NCI-H446 (cell line): ENCODE measurements around the gene GIGYF2.

Source experiments
- DNase-seq, 2 experiments: peaks; one replicate each; lab custom pipeline; 2025; lab: John Stamatoyannopoulos, UW

GIGYF2 gene

DNA sequence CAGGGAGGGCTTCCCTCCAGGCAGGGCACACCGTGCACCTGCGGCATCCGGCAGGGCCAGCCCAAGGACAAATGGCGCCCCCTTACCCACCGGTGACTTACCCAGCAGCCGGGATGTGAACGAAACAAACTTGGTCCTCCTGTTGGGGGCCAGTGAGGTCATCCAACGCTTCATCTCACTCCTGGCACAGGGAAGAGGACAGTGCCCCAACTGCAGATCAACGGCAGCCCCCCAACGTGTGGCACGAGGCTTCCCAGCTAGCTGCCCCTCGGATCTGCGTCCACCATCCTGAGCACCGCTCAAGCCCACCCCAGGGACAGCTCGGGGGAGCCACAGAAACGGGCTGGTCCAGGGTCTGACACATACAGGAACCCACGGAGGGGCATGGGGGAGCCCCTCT lies 185.0 kb downstream of the GIGYF2 start:
- DNase-seq = no peak

DNA sequence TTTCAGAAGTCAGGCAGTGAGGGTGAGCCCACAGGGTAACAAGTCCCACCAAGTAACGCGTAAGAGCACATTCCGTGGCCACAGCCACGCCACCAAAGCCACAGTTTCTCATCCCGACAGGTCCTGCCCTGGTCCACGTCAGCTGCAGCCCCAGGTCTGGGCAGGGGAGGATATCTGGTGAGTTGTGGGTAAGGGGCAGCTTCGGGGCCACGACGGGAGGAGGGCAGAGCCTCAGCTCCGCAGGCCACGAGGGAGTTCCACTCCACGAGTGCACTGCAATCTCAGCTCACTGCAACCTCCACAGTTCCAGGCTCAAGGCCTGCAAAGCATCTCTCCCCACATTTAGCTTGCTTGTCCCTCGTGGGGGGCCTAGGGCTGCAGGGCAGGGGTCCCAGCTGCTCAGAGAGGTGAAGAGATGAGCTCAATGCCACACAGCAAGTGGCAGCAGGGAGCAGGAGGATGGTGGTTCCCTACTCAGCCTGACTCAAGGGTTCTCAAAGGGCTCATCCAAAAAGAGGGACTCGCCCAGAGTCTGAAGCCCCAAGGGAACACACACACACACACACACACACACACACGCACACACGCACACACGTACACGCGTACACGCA lies 185.5 kb downstream of the GIGYF2 start:
- no peak for DNase-seq

DNA sequence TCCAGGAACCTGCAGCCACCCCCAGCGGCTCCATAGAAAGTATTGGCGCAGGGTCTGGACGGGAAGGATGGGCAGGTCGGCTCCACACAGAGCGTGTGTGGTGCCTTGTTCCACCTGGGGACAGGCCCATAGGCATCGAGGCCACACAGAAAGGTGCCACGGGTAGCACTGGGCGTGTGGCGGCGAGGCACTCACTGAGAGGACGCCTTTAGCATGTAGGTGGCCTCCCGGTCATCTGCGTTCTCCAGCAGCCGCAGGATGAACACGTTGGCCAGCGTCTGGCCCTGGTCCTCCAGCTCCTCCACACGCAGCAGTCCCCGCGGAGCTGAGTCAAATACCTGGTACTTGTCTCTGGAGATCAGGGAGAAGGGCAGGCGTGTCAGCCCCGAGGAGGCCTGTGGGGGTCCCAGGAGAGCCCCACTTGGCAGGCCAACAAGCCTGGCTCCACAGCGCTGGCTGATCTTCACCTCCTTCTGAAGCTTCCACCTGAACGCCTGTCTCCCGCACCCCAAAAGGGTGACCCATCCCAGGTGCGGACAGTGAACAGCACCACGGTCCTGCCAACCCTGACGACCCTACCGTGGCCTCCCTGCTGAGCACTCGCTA lies 186.1 kb downstream of the GIGYF2 start:
- DNase-seq = no peak

DNA sequence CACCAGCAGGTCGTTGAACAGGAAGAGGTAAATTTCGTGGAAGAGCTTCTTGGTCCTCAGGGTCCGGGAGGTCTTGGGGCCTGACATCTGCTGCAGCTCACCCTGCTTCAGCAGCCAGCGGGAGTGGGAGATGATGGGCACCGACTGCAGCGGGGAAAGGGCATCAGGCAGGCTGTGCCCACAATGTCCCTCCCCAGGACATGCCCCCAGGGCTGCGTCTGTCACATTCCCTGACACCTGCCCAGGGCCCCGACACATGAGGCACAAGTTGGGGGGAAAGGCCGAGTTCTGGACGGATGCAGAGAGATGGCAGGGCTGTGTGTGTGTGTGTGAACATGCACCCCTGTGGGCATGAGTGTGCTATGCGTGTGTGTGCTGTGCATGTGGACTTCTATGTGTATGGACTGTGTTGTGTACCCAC lies 186.9 kb downstream of the GIGYF2 start:
- no peak for DNase-seq

DNA sequence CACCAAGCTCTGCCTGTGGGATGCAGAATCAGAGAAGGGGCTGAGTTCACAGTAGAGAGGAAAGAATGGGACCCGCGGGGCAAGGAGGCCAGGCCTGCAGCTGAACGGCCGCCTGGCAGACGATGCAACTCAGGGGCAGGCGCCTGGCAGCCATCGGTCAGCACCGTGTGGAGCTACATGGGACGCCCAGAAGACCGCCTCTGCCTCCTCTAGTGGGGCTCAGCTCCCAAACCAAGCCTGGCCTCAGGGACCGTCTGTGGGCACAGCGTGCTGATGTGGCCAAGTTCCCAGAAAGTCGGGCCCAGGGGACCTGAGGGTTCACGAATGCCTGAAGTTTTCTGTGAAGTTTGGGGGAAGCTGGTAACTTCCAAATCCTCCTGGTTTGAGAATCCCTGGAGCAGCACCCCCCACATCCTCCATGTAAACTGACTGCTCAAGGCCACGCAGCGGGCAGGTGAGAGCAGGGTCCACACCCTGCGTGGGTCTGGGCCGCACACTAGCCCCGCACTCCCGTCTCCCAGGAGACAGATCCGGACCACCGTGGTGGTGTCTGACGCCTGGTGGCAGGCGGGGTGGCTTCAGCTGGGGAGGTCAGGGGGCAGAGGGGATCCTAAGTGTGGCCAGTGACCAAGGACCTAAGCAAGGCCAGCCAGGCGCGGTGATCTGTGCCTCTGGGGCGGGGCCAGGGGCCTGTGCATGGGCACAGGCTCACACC lies 187.6 kb downstream of the GIGYF2 start:
- no peak for DNase-seq

DNA sequence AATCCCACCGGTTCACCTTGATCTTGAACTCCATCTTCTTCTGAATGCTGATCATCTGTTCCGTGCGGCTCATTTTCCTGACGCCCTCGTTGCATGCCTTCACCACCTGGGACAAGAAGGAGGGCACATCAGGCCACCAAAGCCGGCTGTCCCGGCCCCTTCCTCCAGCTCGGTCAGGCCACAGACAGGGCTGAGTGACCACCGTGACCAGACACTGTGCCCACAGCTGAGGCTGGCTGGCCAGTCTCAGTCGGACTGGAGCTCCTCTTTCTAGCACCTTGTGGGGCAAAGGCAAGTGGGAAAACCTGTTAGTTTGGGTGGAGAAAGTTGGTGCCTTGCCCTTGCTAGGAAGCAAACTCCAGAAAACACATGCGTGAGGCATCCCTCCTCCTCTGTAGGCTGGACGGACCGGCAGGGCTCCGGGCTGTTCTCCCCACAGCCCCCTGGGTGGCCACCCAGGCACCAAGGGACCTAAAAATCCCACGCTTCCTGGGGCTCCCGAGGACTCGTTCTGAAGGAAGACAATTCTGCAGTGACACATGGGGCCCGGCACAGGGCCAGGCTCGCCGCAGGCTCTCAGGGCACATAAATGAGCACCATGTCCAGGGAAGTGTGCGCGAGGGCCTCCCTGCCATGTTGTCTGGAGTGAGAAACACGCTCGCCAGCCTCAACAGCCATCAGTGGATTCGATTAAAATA lies 188.3 kb downstream of the GIGYF2 start:
- no peak for DNase-seq

DNA sequence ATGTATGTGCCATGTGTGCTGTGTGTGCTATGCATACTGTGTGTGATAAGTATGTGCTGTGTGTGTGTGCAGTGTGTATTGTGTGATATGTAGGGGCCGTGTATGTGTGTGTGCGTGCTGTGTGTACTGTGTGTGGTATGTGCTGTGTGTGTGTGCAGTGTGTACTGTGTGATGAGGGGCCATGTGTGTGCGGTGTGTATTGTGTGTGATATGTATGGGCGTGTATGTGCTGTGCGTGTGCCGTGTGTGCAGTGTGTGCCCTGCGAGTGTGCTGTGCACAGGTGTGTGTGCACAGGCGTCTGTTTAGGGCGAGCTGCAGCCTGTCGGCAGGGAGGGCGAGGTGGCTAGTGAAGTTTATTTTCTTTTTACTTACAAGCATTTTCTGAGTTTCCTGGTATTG lies 189.0 kb downstream of the GIGYF2 start:
- DNase-seq = no peak

DNA sequence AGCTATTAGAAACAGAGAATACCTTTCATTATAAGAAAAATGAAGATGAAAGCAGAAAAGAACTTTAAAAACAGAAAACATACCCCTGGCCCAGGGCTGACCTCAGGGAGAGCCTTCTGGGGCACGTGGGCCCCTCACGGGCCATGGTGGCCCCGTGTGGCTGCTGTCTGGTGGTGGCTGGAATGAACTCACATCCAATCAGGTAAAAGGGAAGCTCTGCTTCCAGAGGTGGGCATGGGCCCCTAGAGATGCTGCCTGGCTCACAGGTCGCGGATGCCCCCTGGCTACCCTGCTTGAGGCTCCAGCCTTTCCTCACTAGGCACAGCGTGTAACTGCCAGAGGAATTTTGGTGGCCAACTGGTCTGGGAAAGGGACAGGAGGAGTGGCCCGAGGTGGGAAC lies 189.5 kb downstream of the GIGYF2 start:
- no peak for DNase-seq

DNA sequence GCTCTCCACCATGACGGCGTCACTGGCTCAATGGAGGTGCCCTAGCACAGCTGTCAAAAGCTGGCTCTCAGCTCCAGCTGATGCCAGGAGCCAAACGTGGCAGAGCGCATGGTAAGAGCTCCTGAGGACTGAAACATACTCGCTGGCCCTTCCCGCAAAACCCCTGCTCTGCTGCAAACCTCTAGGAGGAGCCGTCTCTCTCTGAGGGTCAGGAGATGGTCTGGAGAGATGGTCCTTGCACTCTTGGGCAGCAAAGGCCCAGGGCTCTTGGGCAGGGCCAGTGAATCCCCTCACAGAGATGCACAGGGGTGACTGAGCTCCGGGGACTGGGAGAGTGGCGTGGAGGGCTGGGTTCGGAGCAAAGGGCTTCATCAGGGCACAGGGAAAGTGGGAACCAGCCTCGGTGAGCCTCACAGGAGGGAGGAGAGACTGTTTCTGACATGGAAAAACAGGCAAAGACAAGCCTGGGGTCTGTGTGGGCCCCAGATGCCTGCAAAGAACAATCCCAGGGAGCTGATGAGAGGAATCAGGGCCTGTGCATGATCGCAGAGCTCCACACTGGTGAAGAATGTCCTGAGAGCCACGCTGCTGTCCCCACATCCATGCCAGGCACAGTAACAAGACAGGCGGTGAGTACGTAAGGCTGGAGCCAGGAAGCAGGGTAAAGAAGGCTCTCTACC lies 190.2 kb downstream of the GIGYF2 start:
- DNase-seq = no peak

DNA sequence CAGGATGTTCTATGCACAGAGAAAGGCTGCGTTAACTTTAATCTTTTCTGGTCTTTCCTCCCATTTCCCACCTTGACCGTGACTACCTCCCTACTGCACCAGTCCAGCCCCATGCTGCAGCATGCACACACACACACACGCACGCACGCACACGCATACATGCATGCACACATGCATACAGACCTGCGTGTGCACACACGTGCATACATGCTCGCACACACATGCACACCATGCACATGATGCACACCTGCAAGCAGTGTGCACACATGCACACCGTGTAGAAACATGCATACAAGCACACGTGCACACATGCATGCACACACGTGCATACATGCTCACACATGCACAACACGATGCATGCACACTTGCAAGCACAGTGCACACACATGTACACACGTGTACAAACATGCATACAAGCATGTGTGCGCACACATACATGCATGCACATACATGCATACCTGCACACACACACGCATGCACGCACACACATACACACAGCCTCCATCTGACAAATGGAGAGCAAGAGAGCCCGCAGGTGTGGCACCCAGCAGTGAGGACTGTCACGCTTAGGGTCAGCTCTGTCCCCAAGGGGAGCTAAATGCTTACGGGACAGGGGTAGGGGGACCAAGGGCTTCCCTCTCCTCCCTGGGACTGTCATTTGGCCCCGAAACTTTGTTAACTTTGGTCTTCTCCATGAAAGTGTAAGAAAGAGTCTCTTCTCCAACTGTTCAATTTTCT lies 191.1 kb downstream of the GIGYF2 start:
- no peak for DNase-seq

DNA sequence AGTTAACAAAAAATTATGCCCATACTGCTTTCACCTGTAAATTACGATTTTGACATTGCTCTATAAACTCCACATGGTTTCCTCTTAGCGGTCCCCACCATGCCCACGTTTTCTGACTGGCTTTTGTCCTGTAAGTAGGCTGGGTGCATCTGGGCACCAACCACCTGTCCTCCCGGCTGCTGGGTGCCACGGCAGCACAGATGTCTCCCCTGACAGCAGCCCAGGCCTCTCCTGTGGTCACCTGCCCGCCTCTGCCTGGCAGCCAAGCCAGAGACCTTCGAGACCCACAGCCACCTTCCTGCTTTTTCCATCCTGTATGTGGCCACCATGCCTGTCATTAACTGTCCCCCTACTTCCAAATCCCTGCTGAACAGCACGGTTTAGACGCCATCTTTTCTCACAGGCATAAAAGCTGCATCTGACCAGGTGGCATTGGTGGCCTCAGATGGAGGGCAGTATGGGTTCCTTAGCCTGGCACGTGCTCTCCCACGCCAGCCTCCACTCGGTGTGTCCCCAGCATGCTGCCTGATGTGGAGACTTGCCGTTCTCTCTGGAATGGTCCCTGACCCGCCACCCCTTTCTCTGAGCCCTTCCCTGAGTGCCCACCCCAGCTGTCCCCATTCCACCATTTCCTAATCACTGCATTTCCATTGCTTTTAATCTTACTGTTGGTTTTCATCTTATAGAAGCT lies 191.9 kb downstream of the GIGYF2 start:
- no peak for DNase-seq

DNA sequence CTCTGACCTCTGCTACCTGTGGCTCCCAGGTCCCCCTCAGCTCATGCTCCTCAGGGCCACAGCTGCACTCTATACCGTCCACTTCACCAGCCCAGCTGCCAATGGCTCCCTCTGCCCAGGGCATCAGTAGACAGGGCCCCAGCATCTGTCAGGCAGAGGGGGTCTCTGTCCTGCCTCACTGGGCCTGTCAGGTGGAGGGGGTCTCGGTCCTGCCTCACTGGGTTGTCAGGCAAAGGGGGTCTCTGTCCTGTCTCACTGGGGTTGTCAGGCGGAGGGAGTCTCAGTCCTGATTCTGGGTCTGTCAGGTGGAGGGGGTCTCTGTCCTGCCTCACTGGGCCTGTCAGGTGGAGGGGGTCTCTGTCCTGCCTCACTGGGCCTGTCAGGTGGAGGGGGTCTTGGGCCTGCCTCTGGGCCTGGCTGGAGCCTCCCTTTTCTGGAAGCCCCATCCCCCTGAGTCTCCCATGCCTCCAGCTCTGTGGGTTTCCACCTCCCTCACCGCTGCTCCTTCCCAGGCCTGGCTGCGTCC lies 192.8 kb downstream of the GIGYF2 start:
- no peak for DNase-seq

DNA sequence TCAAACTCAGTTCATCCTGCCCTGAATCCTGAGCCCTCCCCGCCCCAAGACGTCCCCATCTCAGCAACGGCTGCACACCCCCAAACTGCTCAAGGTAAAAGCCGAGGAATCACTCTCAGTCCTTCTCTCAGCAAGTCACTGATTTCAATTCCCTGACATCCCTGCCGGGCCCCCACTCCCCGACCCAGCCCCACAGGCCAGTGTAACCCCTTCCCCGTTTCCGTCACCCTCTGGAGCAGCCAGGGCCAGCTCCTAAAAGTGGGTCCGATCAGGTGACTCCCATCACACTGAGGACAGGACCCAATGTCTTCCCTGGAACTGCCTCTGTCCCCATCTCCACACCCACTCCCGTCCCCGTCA lies 193.4 kb downstream of the GIGYF2 start:
- no peak for DNase-seq

DNA sequence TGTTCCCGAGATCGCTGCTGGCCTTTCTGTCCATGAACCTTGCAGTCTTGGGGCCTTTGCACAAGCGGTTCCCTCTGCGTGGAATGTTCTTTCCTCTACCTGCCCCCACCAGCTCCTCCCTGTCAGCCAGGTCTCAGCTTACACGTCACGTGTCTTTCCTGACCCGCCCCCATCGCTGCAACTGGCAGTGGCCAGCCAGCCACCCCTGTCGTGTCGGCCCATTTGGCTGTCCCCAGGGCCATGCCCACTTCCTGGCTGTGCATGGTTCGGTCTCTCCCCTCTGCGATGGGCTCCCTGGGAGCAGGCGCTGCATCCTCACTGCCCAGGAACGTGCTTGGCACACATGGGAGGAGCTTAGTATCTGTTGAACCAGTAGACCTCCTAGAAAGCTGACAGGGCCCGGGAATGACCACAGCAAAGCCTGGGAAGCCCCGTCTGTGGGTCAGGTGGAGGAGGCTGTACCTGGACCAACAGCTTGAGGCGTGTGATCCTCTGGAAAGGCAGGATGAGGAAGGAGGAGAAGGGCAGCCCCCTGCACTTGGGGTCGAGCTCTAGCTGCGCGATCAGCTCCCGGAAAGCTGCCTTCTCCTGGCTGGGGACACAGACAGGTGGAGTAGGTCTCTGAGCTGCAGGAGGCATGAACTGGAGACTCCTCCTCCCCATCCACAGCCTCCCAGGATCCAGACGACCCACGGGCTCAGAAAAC lies 193.9 kb downstream of the GIGYF2 start:
- no peak for DNase-seq

DNA sequence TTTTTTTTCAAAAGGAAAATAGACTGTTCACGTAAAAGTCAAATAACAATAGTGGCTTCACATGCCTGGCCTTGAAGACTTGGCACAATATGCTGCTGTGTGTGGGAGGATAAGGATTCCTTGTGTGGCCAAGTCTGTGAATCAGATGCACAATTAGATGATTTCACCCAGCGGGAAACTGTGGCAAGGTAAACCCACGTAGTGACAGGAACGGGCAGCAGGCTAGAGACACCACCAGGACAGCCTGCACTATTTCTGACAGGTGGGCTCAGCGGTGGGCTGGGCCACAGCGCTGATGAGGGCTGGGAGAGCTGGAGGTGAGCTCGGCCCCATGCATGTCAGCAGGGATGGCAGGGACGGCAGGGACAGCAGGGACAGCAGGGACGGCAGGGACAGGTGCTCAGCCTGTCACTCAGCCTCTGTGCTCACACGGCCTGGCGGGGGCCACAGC lies 194.5 kb downstream of the GIGYF2 start:
- no peak for DNase-seq

DNA sequence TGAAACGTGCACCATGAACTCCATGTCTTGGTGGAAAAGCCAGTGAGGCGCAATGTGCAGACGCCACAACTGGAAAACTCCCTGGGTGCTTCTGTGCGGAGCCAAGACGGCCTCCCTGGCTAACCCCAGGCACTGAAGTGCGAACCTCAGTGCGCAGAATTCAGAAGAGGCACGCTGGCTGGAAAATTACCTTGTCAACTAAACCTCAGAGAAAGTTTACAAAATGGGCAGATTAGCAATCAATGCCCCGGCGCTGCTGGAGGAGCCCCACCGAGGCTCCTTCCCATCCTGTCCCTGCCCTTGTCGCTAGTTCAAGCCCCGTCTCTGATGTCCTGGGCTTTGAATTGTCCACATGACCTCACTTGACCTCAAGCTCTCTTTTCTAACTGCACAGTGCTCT lies 195.1 kb downstream of the GIGYF2 start:
- DNase-seq = no peak

DNA sequence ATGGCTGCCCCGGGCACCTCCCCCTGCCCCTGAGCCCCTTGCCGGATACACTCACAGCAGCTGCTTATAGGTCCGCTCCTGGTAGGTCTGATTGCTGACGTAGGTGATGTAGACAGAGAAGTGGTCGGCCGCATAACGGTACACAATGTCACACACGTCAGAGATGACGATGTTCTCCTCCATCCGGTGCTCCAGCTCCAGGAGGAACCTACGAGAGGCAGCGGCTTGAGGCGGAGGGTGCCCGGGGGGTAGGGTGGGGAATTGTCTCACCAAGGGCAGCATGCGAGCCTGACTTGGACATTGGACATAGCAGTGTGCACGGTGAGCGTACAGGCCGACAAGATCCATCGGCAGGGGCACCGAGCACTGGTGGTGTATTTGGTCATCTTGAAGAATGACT lies 195.7 kb downstream of the GIGYF2 start:
- no peak for DNase-seq

DNA sequence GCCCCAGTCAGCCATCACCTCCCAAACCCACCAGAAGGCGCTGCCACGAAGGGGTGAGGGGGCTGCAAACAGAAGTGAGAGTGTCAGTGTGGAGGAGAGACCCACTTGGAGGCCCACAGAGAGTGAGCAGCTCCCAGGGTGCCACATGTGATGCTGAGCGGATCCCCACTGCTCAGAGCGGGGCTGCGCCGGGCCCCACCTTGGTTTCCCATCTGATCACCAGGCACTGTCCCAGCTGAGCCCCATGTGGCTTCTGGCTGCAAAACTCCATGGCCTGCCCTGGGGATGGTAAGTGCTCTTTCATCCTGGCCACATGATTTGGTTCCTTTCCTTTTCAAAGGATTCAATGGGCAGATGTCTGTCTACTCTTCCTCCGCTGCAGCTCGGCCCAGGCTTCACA lies 196.7 kb downstream of the GIGYF2 start:
- DNase-seq = no peak

DNA sequence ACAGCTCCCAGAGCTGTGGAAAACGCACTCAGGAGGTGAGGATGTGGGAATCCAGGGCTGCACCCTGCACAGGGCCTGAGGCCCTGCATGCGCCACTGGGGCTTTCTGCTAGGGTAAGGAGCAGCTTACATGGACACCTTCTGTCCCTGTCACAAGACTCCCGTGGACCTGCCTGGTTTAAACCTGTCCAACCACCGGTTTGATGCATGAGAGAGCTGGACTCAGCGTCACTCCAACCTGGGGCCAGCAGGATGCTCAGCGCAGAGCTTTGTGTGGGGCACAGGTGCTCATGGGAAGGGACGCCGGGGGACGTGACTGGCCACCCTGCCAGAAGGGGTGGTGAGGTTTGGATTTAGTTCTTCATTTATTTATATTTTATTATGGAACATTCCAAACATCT lies 197.1 kb downstream of the GIGYF2 start:
- DNase-seq = no peak

DNA sequence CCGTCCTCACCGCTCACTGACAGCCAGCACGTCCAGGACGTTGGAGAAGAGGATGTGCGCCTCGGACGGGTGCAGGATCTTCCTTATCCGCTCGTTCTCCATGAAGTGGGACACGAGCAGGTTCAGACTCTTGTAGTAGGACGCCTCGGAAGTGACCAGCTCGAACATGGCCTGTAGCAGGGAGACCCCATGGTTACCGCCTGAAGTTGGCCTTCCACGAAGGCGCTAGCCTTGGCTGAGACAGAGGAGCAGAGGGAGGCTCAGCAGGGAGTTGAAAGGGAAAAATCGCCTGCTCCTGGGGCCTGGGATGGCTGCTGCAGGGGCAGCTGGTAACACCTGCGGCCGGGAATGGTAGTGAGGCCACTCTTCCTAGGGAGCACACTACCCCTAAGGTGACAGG lies 197.6 kb downstream of the GIGYF2 start:
- no peak for DNase-seq
